ENCODE measurements around the gene SCARB2.

DNA sequence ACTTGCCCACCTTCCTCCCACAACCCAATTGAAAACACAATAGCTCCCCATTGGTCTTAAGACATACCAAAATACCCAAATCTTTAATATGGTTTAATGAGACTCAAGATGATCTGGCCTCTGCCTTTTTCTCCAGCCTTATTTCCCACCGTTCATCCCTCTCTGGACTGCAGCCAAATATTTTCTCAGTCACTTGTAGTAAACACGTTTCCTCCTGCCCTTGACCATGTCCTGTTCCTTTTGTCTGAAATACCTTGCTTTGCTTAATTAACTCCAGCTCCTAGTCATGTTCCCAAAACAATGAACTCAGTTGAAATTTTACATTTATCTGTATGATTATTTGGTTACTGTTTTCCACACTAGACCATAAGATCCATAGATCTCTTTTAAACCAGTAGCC, 57.0 kb downstream of the SCARB2 start:
- TF ChIP-seq, protein P1, sequence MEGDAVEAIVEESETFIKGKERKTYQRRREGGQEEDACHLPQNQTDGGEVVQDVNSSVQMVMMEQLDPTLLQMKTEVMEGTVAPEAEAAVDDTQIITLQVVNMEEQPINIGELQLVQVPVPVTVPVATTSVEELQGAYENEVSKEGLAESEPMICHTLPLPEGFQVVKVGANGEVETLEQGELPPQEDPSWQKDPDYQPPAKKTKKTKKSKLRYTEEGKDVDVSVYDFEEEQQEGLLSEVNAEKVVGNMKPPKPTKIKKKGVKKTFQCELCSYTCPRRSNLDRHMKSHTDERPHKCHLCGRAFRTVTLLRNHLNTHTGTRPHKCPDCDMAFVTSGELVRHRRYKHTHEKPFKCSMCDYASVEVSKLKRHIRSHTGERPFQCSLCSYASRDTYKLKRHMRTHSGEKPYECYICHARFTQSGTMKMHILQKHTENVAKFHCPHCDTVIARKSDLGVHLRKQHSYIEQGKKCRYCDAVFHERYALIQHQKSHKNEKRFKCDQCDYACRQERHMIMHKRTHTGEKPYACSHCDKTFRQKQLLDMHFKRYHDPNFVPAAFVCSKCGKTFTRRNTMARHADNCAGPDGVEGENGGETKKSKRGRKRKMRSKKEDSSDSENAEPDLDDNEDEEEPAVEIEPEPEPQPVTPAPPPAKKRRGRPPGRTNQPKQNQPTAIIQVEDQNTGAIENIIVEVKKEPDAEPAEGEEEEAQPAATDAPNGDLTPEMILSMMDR (IDR thresholded peaks at IDR 0.05), result no peak
- TF ChIP-seq POLR2A (IDR thresholded peaks at IDR 0.05), result no peak
- TF ChIP-seq EP300 (IDR thresholded peaks at IDR 0.05), result no peak
- TF ChIP-seq POLR2AphosphoS5 (IDR thresholded peaks at IDR 0.05), result no peak

All from suprapubic skin (tissue), 4 donors.